ENCODE results near the gene RRAD. TPM values are rescaled to one million over a fixed set of nuclear protein-coding genes. Genes with fewer than 3 reads are reported as not detected.

Gene RRAD
- total and polyA plus RNA-seq, 7 donors, result 164 to 2,869 (median 304) TPM

DNA sequence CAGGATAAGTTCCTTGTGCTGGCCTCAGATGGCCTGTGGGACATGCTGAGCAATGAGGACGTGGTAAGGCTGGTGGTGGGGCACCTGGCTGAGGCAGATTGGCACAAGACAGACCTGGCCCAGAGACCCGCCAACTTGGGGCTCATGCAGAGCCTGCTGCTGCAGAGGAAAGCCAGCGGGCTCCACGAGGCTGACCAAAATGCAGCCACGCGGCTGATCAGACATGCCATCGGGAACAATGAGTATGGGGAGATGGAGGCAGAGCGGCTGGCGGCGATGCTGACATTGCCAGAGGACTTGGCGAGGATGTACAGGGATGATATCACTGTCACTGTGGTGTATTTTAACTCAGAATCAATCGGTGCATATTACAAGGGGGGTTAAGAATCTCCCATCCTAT, 39.8 kb downstream of the RRAD start:
- intact Hi-C loops (cut with DNase I), result no loop called here
- Histone ChIP-seq H3K4me3 (no peak overlapping the region), H3K9me3 (no peaks in the 10 kb centered on the region), H3K27ac (no peak overlapping the region), H3K4me1 (no peaks in the 10 kb centered on the region), H3K36me3 (ENCODE audit: insufficient read depth in 1 of 2, low read depth in 1 of 2) (peaks cover 0 to 40% of the 10 kb centered on the region in 2 donors), H3K27me3 (ENCODE audit: insufficient read depth in 3 of 3, low read length in 2 of 3) (no peaks in the 10 kb centered on the region)
- DNase-seq (no peak), ATAC-seq (no peak)
- TF ChIP-seq, protein P1, sequence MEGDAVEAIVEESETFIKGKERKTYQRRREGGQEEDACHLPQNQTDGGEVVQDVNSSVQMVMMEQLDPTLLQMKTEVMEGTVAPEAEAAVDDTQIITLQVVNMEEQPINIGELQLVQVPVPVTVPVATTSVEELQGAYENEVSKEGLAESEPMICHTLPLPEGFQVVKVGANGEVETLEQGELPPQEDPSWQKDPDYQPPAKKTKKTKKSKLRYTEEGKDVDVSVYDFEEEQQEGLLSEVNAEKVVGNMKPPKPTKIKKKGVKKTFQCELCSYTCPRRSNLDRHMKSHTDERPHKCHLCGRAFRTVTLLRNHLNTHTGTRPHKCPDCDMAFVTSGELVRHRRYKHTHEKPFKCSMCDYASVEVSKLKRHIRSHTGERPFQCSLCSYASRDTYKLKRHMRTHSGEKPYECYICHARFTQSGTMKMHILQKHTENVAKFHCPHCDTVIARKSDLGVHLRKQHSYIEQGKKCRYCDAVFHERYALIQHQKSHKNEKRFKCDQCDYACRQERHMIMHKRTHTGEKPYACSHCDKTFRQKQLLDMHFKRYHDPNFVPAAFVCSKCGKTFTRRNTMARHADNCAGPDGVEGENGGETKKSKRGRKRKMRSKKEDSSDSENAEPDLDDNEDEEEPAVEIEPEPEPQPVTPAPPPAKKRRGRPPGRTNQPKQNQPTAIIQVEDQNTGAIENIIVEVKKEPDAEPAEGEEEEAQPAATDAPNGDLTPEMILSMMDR (IDR thresholded peaks at IDR 0.05), result no peak
- WGBS, 3 donors, result 72 to 90% (median 83%) methylated on average over 12 of the region's 12 CpGs

DNA sequence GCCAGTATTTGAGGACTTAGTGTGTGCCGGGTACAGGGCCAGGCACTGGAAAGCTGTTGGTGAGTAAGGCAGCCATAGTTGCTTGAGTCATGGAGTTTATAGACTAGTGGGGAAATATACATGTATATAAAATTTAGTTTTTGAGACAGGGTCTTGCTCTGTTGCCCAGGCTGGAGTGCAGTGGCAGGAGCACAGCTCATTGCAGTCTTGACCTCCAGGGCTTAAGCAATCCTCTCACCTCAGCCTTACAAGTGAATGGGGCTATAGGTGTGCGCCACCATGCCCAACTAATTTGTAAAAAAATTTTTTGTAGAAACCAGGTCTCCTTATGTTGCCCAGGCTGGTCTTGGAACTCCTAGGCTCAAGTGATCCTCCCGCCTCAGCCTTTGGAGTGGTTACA, 42.6 kb downstream of the RRAD start:
- ATAC-seq (no peak), DNase-seq (no peak)
- peaks cover 0 to 40% of the 10 kb centered on the region in 2 donors for H3K36me3 ChIP-seq (ENCODE audit: insufficient read depth in 1 of 2, low read depth in 1 of 2)
- TF ChIP-seq, protein P1 (IDR thresholded peaks at IDR 0.05), result no peak
- no peaks in the 10 kb centered on the region for H3K4me1 ChIP-seq
- intact Hi-C loops (cut with DNase I), result no loop called here
- H3K9me3 ChIP-seq, result no peaks in the 10 kb centered on the region
- no peaks in the 10 kb centered on the region for H3K27me3 ChIP-seq (ENCODE audit: insufficient read depth in 3 of 3, low read length in 2 of 3)
- H3K4me3 ChIP-seq, result no peak overlapping the region
- H3K27ac ChIP-seq, result no peak overlapping the region
- 96 to 99% (median 97%) methylated on average over 3 of the region's 3 CpGs for WGBS, 3 donors

DNA sequence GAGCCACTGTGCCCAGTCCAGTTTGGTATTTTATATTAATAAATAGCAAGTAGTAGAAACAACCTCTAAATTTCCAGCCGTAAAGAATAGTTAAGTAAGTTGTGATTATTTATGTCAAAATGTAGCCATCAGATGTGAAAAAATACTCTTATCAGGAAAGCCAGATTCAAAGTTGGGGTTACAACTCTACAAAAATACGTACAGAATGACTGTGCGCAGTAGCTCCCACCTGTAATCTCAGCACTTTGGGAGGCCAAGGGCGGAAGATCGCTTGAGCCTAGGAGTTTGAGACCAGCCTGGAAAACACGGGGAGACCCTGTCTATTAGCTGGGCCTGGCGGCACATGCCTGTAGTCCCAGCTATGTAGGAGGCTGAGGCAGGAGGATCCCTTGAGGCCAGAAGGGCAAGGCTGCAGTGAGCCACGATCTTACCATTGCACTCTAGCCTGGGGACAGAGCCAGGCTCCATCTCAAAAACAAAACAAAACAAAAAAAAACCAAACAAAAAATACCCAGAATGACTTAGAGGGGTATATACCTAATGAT, 43.3 kb downstream of the RRAD start:
- no peak for DNase-seq
- WGBS, 3 donors, result 91 to 92% (median 92%) methylated on average over 8 of the region's 8 CpGs
- no peak overlapping the region for H3K27ac ChIP-seq

DNA sequence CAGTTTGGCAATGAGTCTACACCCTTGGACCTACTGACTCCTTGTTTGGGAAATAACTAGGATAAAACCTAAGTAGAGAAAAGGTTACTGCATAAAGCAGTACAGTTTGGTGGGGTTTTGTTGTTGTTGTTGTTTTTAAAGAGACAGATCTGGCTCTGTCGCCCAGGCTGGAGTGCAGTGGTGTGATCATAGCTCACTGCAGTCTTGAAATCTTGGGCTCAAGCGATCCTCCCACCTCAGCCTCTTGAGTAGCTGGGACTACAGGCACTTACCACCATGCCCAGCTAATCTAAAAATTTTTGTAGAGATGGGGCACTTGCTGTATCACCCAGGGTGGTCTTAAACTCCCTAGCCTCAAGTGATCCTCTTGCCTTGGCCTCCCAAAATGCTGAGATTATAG, 43.8 kb downstream of the RRAD start:
- no peaks in the 10 kb centered on the region for H3K27me3 ChIP-seq (ENCODE audit: insufficient read depth in 3 of 3, low read length in 2 of 3)
- no peaks in the 10 kb centered on the region for H3K4me1 ChIP-seq
- peaks cover 0 to 32% of the 10 kb centered on the region in 2 donors for H3K36me3 ChIP-seq (ENCODE audit: insufficient read depth in 1 of 2, low read depth in 1 of 2)
- H3K9me3 ChIP-seq, result no peaks in the 10 kb centered on the region
- peak overlapping the region; percentile 79 for H3K27ac ChIP-seq
- TF ChIP-seq, protein P1 (IDR thresholded peaks at IDR 0.05), result no peak
- DNase-seq (no peak), ATAC-seq (no peak)
- intact Hi-C loops (cut with DNase I), result no loop called here
- WGBS, 3 donors, result 72 to 83% (median 82%) methylated on average over 2 of the region's 2 CpGs
- peak overlapping the region; percentile 97 for H3K4me3 ChIP-seq

More for the DNA sequence above, 43.3 kb downstream of the RRAD start:
- TF ChIP-seq, protein P1 (IDR thresholded peaks at IDR 0.05), result no peak
- H3K4me1 ChIP-seq, result no peaks in the 10 kb centered on the region
- no peaks in the 10 kb centered on the region for H3K9me3 ChIP-seq
- no peaks in the 10 kb centered on the region for H3K27me3 ChIP-seq (ENCODE audit: insufficient read depth in 3 of 3, low read length in 2 of 3)
- intact Hi-C loops (cut with DNase I), result no loop called here
- ATAC-seq, result no peak
- H3K4me3 ChIP-seq, result peak overlapping the region; percentile 97
- peaks cover 0 to 35% of the 10 kb centered on the region in 2 donors for H3K36me3 ChIP-seq (ENCODE audit: insufficient read depth in 1 of 2, low read depth in 1 of 2)

DNA sequence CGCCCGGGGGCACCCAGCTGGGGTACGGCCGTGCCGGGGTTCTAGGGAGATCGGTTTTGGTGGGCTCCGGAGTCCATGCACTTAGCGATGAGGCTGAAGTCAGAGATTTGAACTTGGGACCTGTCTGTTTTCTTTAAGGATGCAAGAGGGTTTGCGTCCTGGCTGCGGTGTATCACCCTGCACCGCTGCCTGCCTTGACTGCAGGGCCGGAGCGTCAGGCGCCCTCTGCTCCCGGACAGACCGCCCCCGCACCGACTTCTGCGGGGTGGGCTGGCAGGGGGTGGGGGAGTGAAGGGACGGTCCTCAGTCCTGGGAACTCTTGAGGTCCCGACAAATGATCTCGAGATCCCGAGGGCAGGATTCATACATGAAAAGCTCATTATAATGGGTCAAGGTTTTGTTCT, 44.3 kb downstream of the RRAD start:
- WGBS, 3 donors, result 3 to 11% (median 4%) methylated on average over 23 of the region's 23 CpGs
- peak overlapping the region; percentile 97 for H3K4me3 ChIP-seq
- H3K36me3 ChIP-seq (ENCODE audit: insufficient read depth in 1 of 2, low read depth in 1 of 2), result peaks cover 0 to 28% of the 10 kb centered on the region in 2 donors
- H3K9me3 ChIP-seq, result no peaks in the 10 kb centered on the region
- no peaks in the 10 kb centered on the region for H3K4me1 ChIP-seq
- ATAC-seq (peak; percentile 13 to 29 (median 26)), DNase-seq (no peak)
- TF ChIP-seq, protein P1 (IDR thresholded peaks at IDR 0.05), result no peak
- intact Hi-C loops (cut with DNase I), result no loop called here
- H3K27me3 ChIP-seq (ENCODE audit: insufficient read depth in 3 of 3, low read length in 2 of 3), result no peaks in the 10 kb centered on the region
- peak overlapping the region; percentile 79 for H3K27ac ChIP-seq
